Left lung (tissue), 10 donors: ENCODE measurements around the gene DRD3. TPM values are rescaled to one million over a fixed set of nuclear protein-coding genes. Genes with fewer than 3 reads are reported as not detected.

Source experiments
- ATAC-seq: fragments of 200-7000 bp; cut with Tn5 transposase; one replicate; pipeline ENCODE4 v1.9.1; 2020; ENCODE audit warnings: moderate library complexity
- DNase-seq, 4 donors: peaks; one replicate each; pipeline ENCODE4 v3.0.0-alpha.2; 2013 to 2020
- H3K27ac ChIP-seq, 2 donors: fragments of 200-600 bp; sonication (generic) in 1 of 2; one replicate each; pipeline versions ENCODE4 v1.5.0 to v1.8.0; 2020 to 2021
- H3K27me3 ChIP-seq, 2 donors: fragments of 200-600 bp; sonication (generic) in 1 of 2; one replicate each; pipeline versions ENCODE4 v1.5.0 to v1.8.0; 2020 to 2021
- H3K36me3 ChIP-seq, 2 donors: fragments of 200-600 bp; sonication (generic) in 1 of 2; one replicate each; pipeline versions ENCODE4 v1.5.0 to v1.8.0; 2020 to 2021
- H3K4me1 ChIP-seq, 2 donors: fragments of 200-600 bp; one replicate each; pipeline ENCODE4 v1.8.0; 2021
- H3K4me3 ChIP-seq, 2 donors: fragments of 200-600 bp; sonication (generic) in 1 of 2; one replicate each; pipeline versions ENCODE4 v1.5.0 to v1.8.0; 2020 to 2021; ENCODE audit warnings: mild to moderate bottlenecking in 1 of 2
- H3K9me3 ChIP-seq, 2 donors: fragments of 200-600 bp; sonication (generic) in 1 of 2; one replicate each; pipeline versions ENCODE4 v1.5.0 to v1.8.0; 2020 to 2021
- CTCF ChIP-seq, 2 donors: fragments of 200-600 bp; sonication (generic) in 1 of 2; IDR thresholded peaks; one replicate each; pipeline versions ENCODE4 v1.5.0 to v1.8.0; 2021; ENCODE audit warnings: antibody characterized with exemption in 2 of 2
- intact Hi-C, 2 donors: fragments of 100-400 bp; cut with DNase I; formaldehyde crosslinking; loops; one replicate each; pipeline versions ENCODE4 v1.11.2 to v1.14.2; 2022
- polyA plus RNA-seq, 6 donors: library from polyadenylated mRNA; unstranded; fragments of 120-200 nt; gene quantifications; one replicate each; pipeline ENCODE4 v1.2.1, GENCODE V29; 2013; ENCODE audit not compliant: insufficient read length in 6 of 6
- total RNA-seq, 2 donors: library from RNA; stranded (reverse); fragmentation: NEBNext Ultra II Directional; extraction: Animal tissue kit (Norgen Biotek cat#: 25700); gene quantifications; one replicate each; pipeline ENCODE4 v1.2.1, GENCODE V29; 2021
- donor health status: DM: no; HTN: yes; CAD: no.
- donor health status: DM: no; HTN: no; CAD: no.

Gene DRD3
- total and polyA plus RNA-seq, 8 donors, result not detected

- intact Hi-C loops, result no loop called here
- Histone ChIP-seq H3K4me3 (no peak overlapping the region), H3K36me3 (no peaks in the 10 kb centered on the region), H3K27ac (no peak overlapping the region), H3K27me3 (no peaks in the 10 kb centered on the region), H3K9me3 (no peaks in the 10 kb centered on the region), H3K4me1 (no peaks in the 10 kb centered on the region)
- DNase-seq, result no peak
- no peak for ATAC-seq
- no peak for TF ChIP-seq CTCF (IDR thresholded peaks at IDR 0.05)
Measured at GRCh38 chr3:114192136-114192535, 13.3 kb upstream of the DRD3 start.

GRCh38 chr3:114186501-114186900 is 7.6 kb upstream of the DRD3 start:
- no peaks in the 10 kb centered on the region for H3K27me3 ChIP-seq
- intact Hi-C loops, result no loop called here
- no peak for TF ChIP-seq CTCF (IDR thresholded peaks at IDR 0.05)
- no peak overlapping the region for H3K27ac ChIP-seq
- H3K4me3 ChIP-seq, result no peak overlapping the region
- no peaks in the 10 kb centered on the region for H3K4me1 ChIP-seq
- H3K9me3 ChIP-seq, result peaks cover 0 to 12% of the 10 kb centered on the region in 2 donors
- H3K36me3 ChIP-seq, result no peaks in the 10 kb centered on the region
- ATAC-seq (no peak), DNase-seq (no peak)

- ATAC-seq (no peak), DNase-seq (no peak)
- H3K4me1 ChIP-seq, result no peaks in the 10 kb centered on the region
- TF ChIP-seq CTCF (IDR thresholded peaks at IDR 0.05), result no peak
- peaks cover 0 to 1% of the 10 kb centered on the region in 2 donors for H3K9me3 ChIP-seq
- no peaks in the 10 kb centered on the region for H3K27me3 ChIP-seq
- H3K36me3 ChIP-seq, result no peaks in the 10 kb centered on the region
- no peak overlapping the region for H3K27ac ChIP-seq
- no peak overlapping the region for H3K4me3 ChIP-seq
- intact Hi-C loops, result no loop called here
Measured at GRCh38 chr3:114179575-114179974, 723 bp upstream of the DRD3 start.

- Histone ChIP-seq H3K9me3 (no peaks in the 10 kb centered on the region), H3K4me3 (no peak overlapping the region), H3K27me3 (no peaks in the 10 kb centered on the region), H3K27ac (no peak overlapping the region), H3K36me3 (no peaks in the 10 kb centered on the region), H3K4me1 (no peaks in the 10 kb centered on the region)
- no peak for ATAC-seq
- TF ChIP-seq CTCF (IDR thresholded peaks at IDR 0.05), result no peak
- DNase-seq, result no peak
- intact Hi-C loops, result no loop called here
Measured at GRCh38 chr3:114176890-114177289, 2.0 kb downstream of the DRD3 start.

- H3K9me3 ChIP-seq, result no peaks in the 10 kb centered on the region
- no peak for DNase-seq
- no peaks in the 10 kb centered on the region for H3K27me3 ChIP-seq
- intact Hi-C loops, result no loop called here
- H3K4me1 ChIP-seq, result no peaks in the 10 kb centered on the region
- no peak overlapping the region for H3K4me3 ChIP-seq
- TF ChIP-seq CTCF (IDR thresholded peaks at IDR 0.05), result no peak
- no peaks in the 10 kb centered on the region for H3K36me3 ChIP-seq
- ATAC-seq, result no peak
- no peak overlapping the region for H3K27ac ChIP-seq
Measured at GRCh38 chr3:114176487-114176886, 2.4 kb downstream of the DRD3 start.
